GM13977 (cell line): ENCODE measurements around the gene TP53TG5.

Source experiments
- DNase-seq: peaks from one replicate; pipeline ENCODE4 v3.0.0; 2012; ENCODE audit warnings: low spot score
- in situ Hi-C: fragments of 300-500 bp; cut with MboI; formaldehyde crosslinking; loops from one replicate; pipeline ENCODE4 v1.12.0; 2022; ENCODE audit warnings: low sequenced_read_pairs, low pct_unique_long_range_greater_than_20kb, mixed read lengths, inconsistent platforms; ENCODE audit not compliant: unreplicated experiment
- TF ChIP-seq, protein P1 (sequence below): IDR thresholded peaks from 2 replicates; pipeline ENCODE4 v1.5.1; 2012; ENCODE audit warnings: mild to moderate bottlenecking, control low read depth; ENCODE audit not compliant: insufficient read depth; ENCODE audit errors: extremely low read depth, missing control alignments

TP53TG5 gene

GRCh38 chr20:45347936-45348778 lies 30.0 kb downstream of the TP53TG5 start, which contains the start of gene SDC4:
Gene SDC4, minus strand, starts transcription at chr20:45348424. Its CDS starts 40 bp downstream, at chr20:45348384.
- DNase-seq = peak; percentile 70
- in situ Hi-C loops = no loop called here

GRCh38 chr20:45347297-45347935 lies 30.7 kb downstream of the TP53TG5 start:
- in situ Hi-C loops = no loop called here
- TF ChIP-seq, protein P1, sequence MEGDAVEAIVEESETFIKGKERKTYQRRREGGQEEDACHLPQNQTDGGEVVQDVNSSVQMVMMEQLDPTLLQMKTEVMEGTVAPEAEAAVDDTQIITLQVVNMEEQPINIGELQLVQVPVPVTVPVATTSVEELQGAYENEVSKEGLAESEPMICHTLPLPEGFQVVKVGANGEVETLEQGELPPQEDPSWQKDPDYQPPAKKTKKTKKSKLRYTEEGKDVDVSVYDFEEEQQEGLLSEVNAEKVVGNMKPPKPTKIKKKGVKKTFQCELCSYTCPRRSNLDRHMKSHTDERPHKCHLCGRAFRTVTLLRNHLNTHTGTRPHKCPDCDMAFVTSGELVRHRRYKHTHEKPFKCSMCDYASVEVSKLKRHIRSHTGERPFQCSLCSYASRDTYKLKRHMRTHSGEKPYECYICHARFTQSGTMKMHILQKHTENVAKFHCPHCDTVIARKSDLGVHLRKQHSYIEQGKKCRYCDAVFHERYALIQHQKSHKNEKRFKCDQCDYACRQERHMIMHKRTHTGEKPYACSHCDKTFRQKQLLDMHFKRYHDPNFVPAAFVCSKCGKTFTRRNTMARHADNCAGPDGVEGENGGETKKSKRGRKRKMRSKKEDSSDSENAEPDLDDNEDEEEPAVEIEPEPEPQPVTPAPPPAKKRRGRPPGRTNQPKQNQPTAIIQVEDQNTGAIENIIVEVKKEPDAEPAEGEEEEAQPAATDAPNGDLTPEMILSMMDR = no peak
- no peak for DNase-seq

More at GRCh38 chr20:45347936-45348778, 30.0 kb downstream of the TP53TG5 start, which contains the start of gene SDC4:
- TF ChIP-seq, protein P1 = no peak

GRCh38 chr20:45346851-45347250 lies 31.3 kb downstream of the TP53TG5 start:
- no peak for DNase-seq
- TF ChIP-seq, protein P1 = no peak
- in situ Hi-C loops = no loop called here

DNA sequence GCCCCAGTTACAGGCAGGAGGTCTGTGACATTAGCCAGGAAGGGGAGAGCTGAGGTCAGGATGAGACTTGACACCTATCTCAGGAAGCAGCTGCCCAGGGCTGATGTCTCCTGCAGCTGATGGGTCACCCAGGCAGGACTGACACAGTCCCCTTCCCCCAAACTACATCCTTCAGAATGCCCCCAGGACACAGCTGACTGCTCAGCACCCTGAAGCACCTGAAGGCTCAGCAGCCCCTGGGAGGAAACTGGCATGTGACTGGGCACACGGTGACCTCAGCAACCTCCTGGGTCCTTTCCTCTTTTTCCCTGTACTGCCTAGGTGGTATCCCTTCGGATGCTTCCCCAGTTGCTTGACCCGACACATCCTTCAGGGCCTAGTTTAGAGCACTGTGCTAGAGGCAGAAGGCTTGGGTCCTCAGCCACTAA lies 31.8 kb downstream of the TP53TG5 start:
- no peak for DNase-seq
- in situ Hi-C loops = no loop called here
- TF ChIP-seq, protein P1 = no peak

- TF ChIP-seq, protein P1 = no peak
- no peak for DNase-seq
- in situ Hi-C loops = no loop called here
Observed at GRCh38 chr20:45345104-45345936, 32.8 kb downstream of the TP53TG5 start.
